ENCODE data around the gene AFG3L2. TPM values are rescaled to one million over a fixed set of nuclear protein-coding genes. Genes with fewer than 3 reads are reported as not detected.

The AFG3L2 gene
- total RNA-seq, 1 experiment from 2014 or later = 73.5 TPM

DNA sequence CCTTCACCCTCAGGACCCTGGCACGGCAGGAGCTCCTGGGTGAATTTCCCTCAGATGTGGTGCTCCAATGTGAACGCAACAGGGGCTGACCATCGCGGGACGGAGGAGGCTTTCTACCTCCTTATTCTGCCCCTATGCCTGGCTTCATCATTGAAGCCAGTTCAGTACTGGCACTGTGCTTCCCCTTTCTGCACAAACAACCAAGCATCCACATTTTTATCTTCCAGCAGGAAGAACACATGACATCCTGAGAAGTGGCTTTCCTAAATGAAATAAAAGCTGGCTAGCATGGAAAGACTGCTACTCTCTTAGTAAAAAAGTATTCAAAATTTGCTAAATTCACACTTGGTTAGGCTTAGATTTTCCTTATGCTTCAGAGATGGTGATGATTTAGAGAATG is 24.8 kb downstream of the AFG3L2 start:
- Histone ChIP-seq H3K79me2 (ENCODE audit: insufficient read depth, low read length) (no peaks in the 10 kb centered on the region), H3K9me3 (ENCODE audit: control insufficient read depth, low read depth, low read length) (no peaks in the 10 kb centered on the region), H3K56ac (ENCODE audit: insufficient read length, low read depth, low read length) (no peak overlapping the region), H2BK5ac (ENCODE audit: insufficient read length, low read length) (no peak overlapping the region), H3K27ac (ENCODE audit: insufficient read length, low read depth, low read length) (no peak overlapping the region), H4K20me1 (ENCODE audit: control insufficient read depth, insufficient read depth, insufficient read length) (no peaks in the 10 kb centered on the region), H2BK20ac (ENCODE audit: low read depth, low read length, poor library complexity, severe bottlenecking) (no peak overlapping the region), H2AK5ac (ENCODE audit: insufficient read length, low read length) (no peak overlapping the region), H2AFZ (ENCODE audit: low read length) (no peak overlapping the region), H3K4ac (ENCODE audit: low read depth, low read length) (no peak overlapping the region), H3K27me3 (ENCODE audit: insufficient read depth, low read length) (no peaks in the 10 kb centered on the region), H2BK15ac (ENCODE audit: low read depth, low read length) (no peak overlapping the region), H3K18ac (ENCODE audit: insufficient read length, low read depth, low read length) (no peak overlapping the region), H2BK120ac (ENCODE audit: low read depth, low read length, poor library complexity, severe bottlenecking) (no peak overlapping the region), H3K4me2 (ENCODE audit: insufficient read depth, insufficient read length, low read length) (no peak overlapping the region), H4K91ac (ENCODE audit: insufficient read length, low read depth, low read length) (no peak overlapping the region), H3K9ac (ENCODE audit: extremely low read depth, insufficient read length, low read length) (no peak overlapping the region), H3T11ph (ENCODE audit: low read length) (no peak overlapping the region), H3K14ac (ENCODE audit: insufficient read depth, low read length) (no peak overlapping the region), H4K5ac (ENCODE audit: insufficient read length, low read depth, low read length) (no peak overlapping the region), H3K23ac (ENCODE audit: insufficient read length, low read depth, low read length) (no peak overlapping the region), H2BK12ac (ENCODE audit: insufficient read length, low read depth, low read length) (no peak overlapping the region), H4K8ac (replicated peaks; ENCODE audit: insufficient read length, low read depth, low read length) (no peak overlapping the region), H3K79me1 (ENCODE audit: insufficient read depth, low read depth, low read length, poor library complexity, severe bottlenecking) (no peaks in the 10 kb centered on the region), H3K4me1 (ENCODE audit: insufficient read depth, low read length) (no peaks in the 10 kb centered on the region), H3K23me2 (ENCODE audit: insufficient read length, low read depth, low read length, poor library complexity, severe bottlenecking) (no peaks in the 10 kb centered on the region)
- Mint-ChIP-seq H3K27me3 (ENCODE audit: low read depth) (no peaks in the 10 kb centered on the region), H3K4me1 (no peaks in the 10 kb centered on the region), H3K36me3 (ENCODE audit: insufficient read depth in 1 of 3, low read depth in 3 of 3) (peaks cover 36 to 83% (median 72%) of the 10 kb centered on the region in 3 experiments; a peak in 6 of 7 replicates), H3K4me3 (no peak overlapping the region), H3K27ac (no peak overlapping the region), H3K9me3 (no peaks in the 10 kb centered on the region)
- no CpG with 5 or more reads among the region's 5 CpGs for WGBS (ENCODE audit: extremely low coverage, insufficient read length, low lambda C conversion rate)
- no peak for DNase-seq
- no peak for TF ChIP-seq CTCF (conservative IDR thresholded peaks at IDR 0.05)
